Measurements from ENCODE around the gene NKAPD1. TPM values are rescaled to one million over a fixed set of nuclear protein-coding genes. Genes with fewer than 3 reads are reported as not detected.
A peak's percentile ranks its signal among the peaks of the same experiment; 100 is the strongest.
"Not testable (repeated sequence)": the region's sequence is repeated elsewhere in the genome, so short reads cannot be mapped to it uniquely, and the experiment has no call there.

The NKAPD1 gene
- polyA plus RNA-seq, 2 donors, result 9.0 to 10.8 TPM

GRCh38 chr11:112082729-112083128, 8.6 kb downstream of the NKAPD1 start:
- H3K27me3 ChIP-seq (ENCODE audit: control insufficient read depth in 1 of 2, insufficient read depth in 2 of 2, low read length in 2 of 2), result no peaks in the 10 kb centered on the region
- no peaks in the 10 kb centered on the region for H3K4me1 ChIP-seq (ENCODE audit: control insufficient read depth in 2 of 2, insufficient read depth in 2 of 2, low read length in 1 of 2)
- H3K4me3 ChIP-seq (ENCODE audit: low read depth in 1 of 2, low read length in 2 of 2), result no peak overlapping the region
- H3K9me3 ChIP-seq (ENCODE audit: control insufficient read depth in 2 of 2, insufficient read depth in 1 of 2, low read depth in 1 of 2, low read length in 1 of 2), result no peaks in the 10 kb centered on the region
- 57 to 78% methylated on average over 4 of the region's 4 CpGs for WGBS, 2 donors
- H3K36me3 ChIP-seq (ENCODE audit: control insufficient read depth in 2 of 2, insufficient read depth in 2 of 2, low read length in 1 of 2), result peaks cover 2% of the 10 kb centered on the region in 2 donors
- H3K27ac ChIP-seq (ENCODE audit: low read depth in 2 of 2, low read length in 1 of 2), result no peak overlapping the region

- H3K4me1 ChIP-seq (ENCODE audit: control insufficient read depth in 2 of 2, insufficient read depth in 2 of 2, low read length in 1 of 2), result peaks cover 0 to 3% of the 10 kb centered on the region in 2 donors
- H3K27me3 ChIP-seq (ENCODE audit: control insufficient read depth in 1 of 2, insufficient read depth in 2 of 2, low read length in 2 of 2), result no peaks in the 10 kb centered on the region
- peak overlapping the region; percentile 84 to 100 for H3K4me3 ChIP-seq (ENCODE audit: low read depth in 1 of 2, low read length in 2 of 2)
- peak overlapping the region in 1 of 2 donors; percentile 85 for H3K27ac ChIP-seq (ENCODE audit: low read depth in 2 of 2, low read length in 1 of 2)
- WGBS, 2 donors, result 4% methylated on average over 19 of the region's 19 CpGs
- no peaks in the 10 kb centered on the region for H3K9me3 ChIP-seq (ENCODE audit: control insufficient read depth in 2 of 2, insufficient read depth in 1 of 2, low read depth in 1 of 2, low read length in 1 of 2)
- H3K36me3 ChIP-seq (ENCODE audit: control insufficient read depth in 2 of 2, insufficient read depth in 2 of 2, low read length in 1 of 2), result peaks cover 2 to 5% of the 10 kb centered on the region in 2 donors
Observed at GRCh38 chr11:112085822-112086421, 11.8 kb downstream of the NKAPD1 start.

- Histone ChIP-seq H3K27me3 (ENCODE audit: control insufficient read depth in 1 of 2, insufficient read depth in 2 of 2, low read length in 2 of 2) (no peaks in the 10 kb centered on the region), H3K27ac (ENCODE audit: low read depth in 2 of 2, low read length in 1 of 2) (peak within 1 kb of the TSS; percentile 83 to 87), H3K4me3 (ENCODE audit: low read depth in 1 of 2, low read length in 2 of 2) (peak within 1 kb of the TSS; percentile 84 to 100), H3K9me3 (ENCODE audit: control insufficient read depth in 2 of 2, insufficient read depth in 1 of 2, low read depth in 1 of 2, low read length in 1 of 2) (no peaks in the 10 kb centered on the region), H3K36me3 (ENCODE audit: control insufficient read depth in 2 of 2, insufficient read depth in 2 of 2, low read length in 1 of 2) (peaks cover 5 to 7% of the 10 kb centered on the region in 2 donors), H3K4me1 (ENCODE audit: control insufficient read depth in 2 of 2, insufficient read depth in 2 of 2, low read length in 1 of 2) (peaks cover 0 to 3% of the 10 kb centered on the region in 2 donors)
- WGBS, 2 donors, result 0 to 1% methylated on average over 44 to 45 of the region's 45 CpGs
Observed at GRCh38 chr11:112086422-112087191, 12.5 kb downstream of the NKAPD1 start, which contains the start of the genes SDHD and TIMM8B. Gene SDHD, plus strand, starts transcription at chr11:112086873. Its CDS starts 35 bp downstream, at chr11:112086908. Gene TIMM8B, minus strand, starts transcription at chr11:112086756. Its CDS starts 33 bp downstream, at chr11:112086723.

- WGBS, 2 donors, result 16 to 17% methylated on average over 10 of the region's 10 CpGs
- Histone ChIP-seq H3K27me3 (ENCODE audit: control insufficient read depth in 1 of 2, insufficient read depth in 2 of 2, low read length in 2 of 2) (no peaks in the 10 kb centered on the region), H3K4me1 (ENCODE audit: control insufficient read depth in 2 of 2, insufficient read depth in 2 of 2, low read length in 1 of 2) (peaks cover 0 to 3% of the 10 kb centered on the region in 2 donors), H3K9me3 (ENCODE audit: control insufficient read depth in 2 of 2, insufficient read depth in 1 of 2, low read depth in 1 of 2, low read length in 1 of 2) (no peaks in the 10 kb centered on the region), H3K27ac (ENCODE audit: low read depth in 2 of 2, low read length in 1 of 2) (peak overlapping the region; percentile 83 to 87), H3K36me3 (ENCODE audit: control insufficient read depth in 2 of 2, insufficient read depth in 2 of 2, low read length in 1 of 2) (peaks cover 6 to 7% of the 10 kb centered on the region in 2 donors), H3K4me3 (ENCODE audit: low read depth in 1 of 2, low read length in 2 of 2) (peak overlapping the region; percentile 84 to 100)
Observed at GRCh38 chr11:112087212-112087611, 13.1 kb downstream of the NKAPD1 start.

GRCh38 chr11:112095302-112095701, 21.2 kb downstream of the NKAPD1 start:
- H3K36me3 ChIP-seq (ENCODE audit: control insufficient read depth in 2 of 2, insufficient read depth in 2 of 2, low read length in 1 of 2); H3K27ac ChIP-seq (ENCODE audit: low read depth in 2 of 2, low read length in 1 of 2); H3K4me1 ChIP-seq (ENCODE audit: control insufficient read depth in 2 of 2, insufficient read depth in 2 of 2, low read length in 1 of 2); H3K27me3 ChIP-seq (ENCODE audit: control insufficient read depth in 1 of 2, insufficient read depth in 2 of 2, low read length in 2 of 2); H3K9me3 ChIP-seq (ENCODE audit: control insufficient read depth in 2 of 2, insufficient read depth in 1 of 2, low read depth in 1 of 2, low read length in 1 of 2); H3K4me3 ChIP-seq (ENCODE audit: low read depth in 1 of 2, low read length in 2 of 2): not testable (repeated sequence)
- WGBS, 2 donors, result 95 to 96% methylated on average over 2 of the region's 2 CpGs

GRCh38 chr11:112096194-112096593, 22.1 kb downstream of the NKAPD1 start:
- no peak overlapping the region for H3K27ac ChIP-seq (ENCODE audit: low read depth in 2 of 2, low read length in 1 of 2)
- no peaks in the 10 kb centered on the region for H3K9me3 ChIP-seq (ENCODE audit: control insufficient read depth in 2 of 2, insufficient read depth in 1 of 2, low read depth in 1 of 2, low read length in 1 of 2)
- H3K36me3 ChIP-seq (ENCODE audit: control insufficient read depth in 2 of 2, insufficient read depth in 2 of 2, low read length in 1 of 2), result peaks cover 4% of the 10 kb centered on the region in 2 donors
- H3K4me3 ChIP-seq (ENCODE audit: low read depth in 1 of 2, low read length in 2 of 2), result no peak overlapping the region
- no peaks in the 10 kb centered on the region for H3K4me1 ChIP-seq (ENCODE audit: control insufficient read depth in 2 of 2, insufficient read depth in 2 of 2, low read length in 1 of 2)
- no peaks in the 10 kb centered on the region for H3K27me3 ChIP-seq (ENCODE audit: control insufficient read depth in 1 of 2, insufficient read depth in 2 of 2, low read length in 2 of 2)

- no peaks in the 10 kb centered on the region for H3K4me1 ChIP-seq (ENCODE audit: control insufficient read depth in 2 of 2, insufficient read depth in 2 of 2, low read length in 1 of 2)
- H3K27me3 ChIP-seq (ENCODE audit: control insufficient read depth in 1 of 2, insufficient read depth in 2 of 2, low read length in 2 of 2), result no peaks in the 10 kb centered on the region
- H3K4me3 ChIP-seq (ENCODE audit: low read depth in 1 of 2, low read length in 2 of 2), result no peak overlapping the region
- WGBS, 2 donors, result 94% methylated on average over 11 of the region's 11 CpGs
- peaks cover 2 to 3% of the 10 kb centered on the region in 2 donors for H3K36me3 ChIP-seq (ENCODE audit: control insufficient read depth in 2 of 2, insufficient read depth in 2 of 2, low read length in 1 of 2)
- H3K27ac ChIP-seq (ENCODE audit: low read depth in 2 of 2, low read length in 1 of 2), result no peak overlapping the region
- H3K9me3 ChIP-seq (ENCODE audit: control insufficient read depth in 2 of 2, insufficient read depth in 1 of 2, low read depth in 1 of 2, low read length in 1 of 2), result no peaks in the 10 kb centered on the region
Observed at GRCh38 chr11:112097734-112098528, 23.8 kb downstream of the NKAPD1 start.

GRCh38 chr11:112100462-112100861, 26.4 kb downstream of the NKAPD1 start:
- Histone ChIP-seq H3K4me1 (ENCODE audit: control insufficient read depth in 2 of 2, insufficient read depth in 2 of 2, low read length in 1 of 2) (no peaks in the 10 kb centered on the region), H3K4me3 (ENCODE audit: low read depth in 1 of 2, low read length in 2 of 2) (no peak overlapping the region), H3K27me3 (ENCODE audit: control insufficient read depth in 1 of 2, insufficient read depth in 2 of 2, low read length in 2 of 2) (no peaks in the 10 kb centered on the region), H3K27ac (ENCODE audit: low read depth in 2 of 2, low read length in 1 of 2) (no peak overlapping the region), H3K9me3 (ENCODE audit: control insufficient read depth in 2 of 2, insufficient read depth in 1 of 2, low read depth in 1 of 2, low read length in 1 of 2) (no peaks in the 10 kb centered on the region), H3K36me3 (ENCODE audit: control insufficient read depth in 2 of 2, insufficient read depth in 2 of 2, low read length in 1 of 2) (peaks cover 2 to 3% of the 10 kb centered on the region in 2 donors)
- 66 to 68% methylated on average over 2 of the region's 2 CpGs for WGBS, 2 donors

- Histone ChIP-seq H3K27me3 (ENCODE audit: control insufficient read depth in 1 of 2, insufficient read depth in 2 of 2, low read length in 2 of 2) (no peaks in the 10 kb centered on the region), H3K4me3 (ENCODE audit: low read depth in 1 of 2, low read length in 2 of 2) (no peak overlapping the region), H3K27ac (ENCODE audit: low read depth in 2 of 2, low read length in 1 of 2) (no peak overlapping the region), H3K9me3 (ENCODE audit: control insufficient read depth in 2 of 2, insufficient read depth in 1 of 2, low read depth in 1 of 2, low read length in 1 of 2) (no peaks in the 10 kb centered on the region), H3K36me3 (ENCODE audit: control insufficient read depth in 2 of 2, insufficient read depth in 2 of 2, low read length in 1 of 2) (no peaks in the 10 kb centered on the region), H3K4me1 (ENCODE audit: control insufficient read depth in 2 of 2, insufficient read depth in 2 of 2, low read length in 1 of 2) (no peaks in the 10 kb centered on the region)
- 80 to 81% methylated on average over 6 of the region's 6 CpGs for WGBS, 2 donors
Observed at GRCh38 chr11:112103446-112103845, 29.3 kb downstream of the NKAPD1 start.

Measured in esophagus (tissue), 2 donors.